NCI-H2227 (cell line): ENCODE data around the gene MYO1B.

Experiments
- DNase-seq: peaks from one replicate; lab custom pipeline; 2025; ENCODE audit not compliant: unreplicated experiment; lab: John Stamatoyannopoulos, UW

The MYO1B gene

DNA sequence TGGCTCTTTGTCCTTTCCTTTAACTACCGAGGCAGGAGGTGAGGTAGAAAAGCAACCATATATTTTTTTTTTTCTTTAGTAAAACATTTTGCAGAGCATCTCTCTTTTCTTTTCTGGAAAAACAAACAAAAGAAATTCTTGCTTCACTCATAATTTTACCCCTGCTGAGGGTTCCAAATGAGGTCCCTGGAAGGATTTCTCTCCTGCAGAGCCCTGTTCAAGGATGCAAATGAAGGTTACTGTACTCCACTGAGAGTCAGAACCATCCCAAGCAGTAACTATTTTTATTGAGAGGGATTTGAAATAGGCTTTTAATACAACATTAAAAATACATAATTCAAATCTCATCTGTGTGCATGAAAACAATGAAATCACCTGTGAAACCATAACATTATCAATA is 19.5 kb upstream of the MYO1B start:
- DNase-seq, result no peak

DNA sequence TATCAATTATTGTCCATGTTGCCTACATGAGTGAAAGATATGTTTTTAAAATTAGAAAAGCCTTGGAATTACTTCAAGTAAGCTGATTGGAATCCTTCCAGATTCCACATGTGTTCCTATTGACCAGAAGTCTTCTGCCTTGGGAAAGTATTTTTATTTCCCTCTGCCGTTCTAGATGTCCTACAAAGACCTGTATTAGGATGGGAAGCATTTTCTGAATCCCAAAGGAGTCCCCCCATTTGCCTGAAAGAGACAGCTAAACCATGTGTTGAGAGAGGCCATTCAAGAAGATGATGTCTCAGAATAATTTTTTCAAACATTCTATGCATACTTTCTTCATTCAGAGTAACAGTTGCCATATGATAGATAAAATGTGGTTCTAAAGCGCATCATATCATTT is 19.0 kb upstream of the MYO1B start:
- DNase-seq, result no peak

DNA sequence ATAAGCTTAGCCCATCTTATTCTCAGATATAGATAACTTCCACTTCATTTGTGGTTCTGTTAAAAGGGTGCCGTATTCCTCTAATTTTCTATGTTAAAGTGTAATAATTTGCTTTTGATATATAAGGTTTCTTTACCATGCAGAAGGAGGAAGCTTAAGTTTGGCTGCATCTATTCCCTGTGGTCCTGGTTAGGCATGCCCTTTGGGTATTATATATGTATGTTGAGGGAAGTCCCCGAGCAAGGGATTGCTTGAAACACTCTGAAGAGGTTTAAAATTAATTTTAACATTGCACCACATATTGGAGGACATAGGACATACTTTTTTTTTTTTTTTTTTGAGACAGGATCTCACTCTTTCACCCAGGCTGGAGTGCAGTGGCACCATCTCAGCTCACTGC is 16.9 kb upstream of the MYO1B start:
- DNase-seq, result no peak

DNA sequence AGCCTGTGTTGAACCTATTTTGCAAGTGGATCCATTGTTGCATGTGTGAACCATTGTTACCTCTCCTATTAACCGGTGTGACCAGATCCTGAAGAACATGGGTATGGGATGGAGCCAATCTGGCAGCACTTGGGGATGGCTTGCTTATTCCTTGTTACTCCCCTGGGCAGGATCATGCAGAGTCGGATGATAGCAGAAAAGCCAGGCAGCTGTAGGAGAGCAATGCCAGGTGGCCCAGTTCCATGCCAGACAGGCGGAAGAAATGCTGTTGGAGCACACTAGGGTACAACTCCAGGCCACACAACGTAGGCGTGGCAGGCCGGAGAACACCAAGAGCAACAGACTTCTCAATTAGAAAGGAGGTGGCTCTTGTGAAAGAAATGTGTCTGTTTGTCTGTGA is 16.3 kb upstream of the MYO1B start:
- DNase-seq, result no peak

DNA sequence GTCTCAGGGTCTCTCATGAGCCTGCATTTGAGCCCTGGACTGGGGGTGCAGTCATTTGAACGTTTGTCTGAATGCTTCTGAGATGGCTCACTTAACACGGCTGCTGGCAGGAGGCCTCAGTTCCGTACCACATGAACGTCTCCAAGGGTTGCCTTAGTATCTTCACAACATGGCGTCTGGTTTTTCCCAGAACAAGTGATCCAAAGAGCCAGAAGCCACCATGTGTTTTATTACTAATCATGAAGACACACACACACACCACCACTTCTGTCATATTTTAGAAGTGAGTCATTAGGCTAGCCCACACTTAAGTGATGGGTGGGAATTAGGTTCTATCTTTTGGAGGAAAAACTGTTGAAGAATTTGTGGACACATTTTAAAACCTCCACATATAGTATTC is 15.0 kb upstream of the MYO1B start:
- DNase-seq, result no peak

DNA sequence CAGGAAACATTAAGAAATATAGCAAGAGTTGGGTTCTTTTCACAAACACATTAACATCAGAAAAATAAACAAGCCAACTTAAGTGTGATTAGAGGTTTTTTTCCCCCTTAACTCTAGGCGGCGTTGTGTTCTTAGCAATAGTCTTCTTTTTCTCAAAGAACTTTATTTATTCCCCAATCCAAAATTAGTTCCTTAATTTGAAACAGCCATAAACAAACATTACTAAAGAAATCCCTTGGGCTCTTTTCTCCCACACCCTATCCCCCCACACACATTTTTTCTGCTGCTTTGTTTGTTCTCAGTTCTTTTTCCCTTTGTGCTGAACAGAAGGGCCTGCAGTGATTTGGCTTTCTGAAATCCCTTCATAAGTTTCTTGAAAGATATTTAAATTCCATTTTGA is 13.2 kb upstream of the MYO1B start:
- no peak for DNase-seq

DNA sequence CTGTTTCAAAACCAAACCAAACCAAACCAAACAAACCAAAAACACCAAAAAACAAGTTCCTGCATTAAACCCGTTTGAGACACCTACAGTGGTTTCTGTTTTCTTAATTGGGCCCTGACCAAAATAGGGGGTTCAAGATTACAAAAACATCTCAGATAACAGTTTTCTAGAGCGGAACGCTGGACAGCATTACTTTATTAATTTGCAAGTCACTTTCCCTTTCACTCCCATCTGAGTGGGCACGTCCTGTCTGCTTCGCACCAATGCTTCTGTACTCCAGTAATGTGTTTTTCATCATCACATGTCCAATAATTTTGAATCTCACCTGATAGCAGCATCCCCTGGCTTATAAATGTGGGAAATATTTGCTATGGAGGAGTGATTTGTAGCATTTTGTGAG is 11.7 kb upstream of the MYO1B start:
- DNase-seq, result no peak

DNA sequence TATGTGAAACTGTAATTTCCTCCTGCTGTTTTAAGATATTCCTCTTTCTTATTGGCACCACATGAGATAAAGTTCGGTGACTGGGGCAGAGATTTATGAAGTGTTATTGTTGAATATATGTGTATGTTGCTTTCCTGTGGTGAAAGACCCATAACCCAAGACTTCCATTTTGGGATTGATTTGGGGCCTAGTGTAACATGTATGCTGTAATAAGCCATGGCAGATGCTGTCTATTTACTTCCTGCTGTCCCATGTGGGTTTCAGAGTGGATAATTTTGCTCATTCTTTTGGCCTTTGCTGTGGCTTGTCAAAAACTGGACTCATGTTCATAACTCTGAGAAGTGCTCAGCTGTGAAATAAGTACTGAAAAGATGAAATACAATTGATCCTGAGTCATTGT is 10.8 kb upstream of the MYO1B start:
- no peak for DNase-seq

DNA sequence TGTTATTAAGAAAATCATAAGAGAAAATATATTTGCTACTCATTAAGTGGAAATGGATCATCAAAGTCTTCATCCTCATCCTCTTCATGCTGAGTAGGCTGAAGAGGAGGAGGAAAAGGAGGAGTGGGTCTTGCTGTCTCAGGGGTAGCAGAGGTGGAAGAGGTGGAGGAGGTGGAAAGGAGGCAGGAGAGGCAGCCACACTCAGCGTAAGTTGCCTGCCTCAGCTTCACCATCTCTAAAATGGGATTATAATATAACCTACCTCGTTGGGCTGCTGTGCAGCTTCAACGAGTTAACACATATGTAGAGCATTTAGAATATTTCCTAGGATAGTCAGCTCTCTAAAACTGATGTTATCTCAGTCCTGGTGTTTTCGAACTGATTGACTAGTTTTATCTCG is 4.3 kb upstream of the MYO1B start:
- no peak for DNase-seq

DNA sequence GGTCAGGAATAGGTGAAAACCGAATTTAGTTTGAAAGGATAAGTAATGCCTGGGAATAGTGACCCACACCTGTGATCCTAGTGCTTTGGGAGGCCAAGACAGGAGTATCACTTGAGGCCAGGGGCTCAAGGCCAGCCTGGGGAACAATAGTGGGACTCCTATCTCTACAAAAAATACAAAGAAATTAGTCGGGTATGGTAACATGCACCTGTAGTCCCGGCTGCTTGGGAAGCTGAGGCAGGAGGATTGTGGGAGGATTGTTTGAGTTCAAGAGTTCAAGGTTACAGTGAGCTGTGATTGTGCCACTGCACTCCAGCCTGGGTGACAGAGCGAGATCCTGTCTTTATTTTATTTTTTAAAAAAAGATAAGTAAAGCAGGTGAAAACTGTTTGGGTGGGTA is 3.8 kb upstream of the MYO1B start:
- no peak for DNase-seq

DNA sequence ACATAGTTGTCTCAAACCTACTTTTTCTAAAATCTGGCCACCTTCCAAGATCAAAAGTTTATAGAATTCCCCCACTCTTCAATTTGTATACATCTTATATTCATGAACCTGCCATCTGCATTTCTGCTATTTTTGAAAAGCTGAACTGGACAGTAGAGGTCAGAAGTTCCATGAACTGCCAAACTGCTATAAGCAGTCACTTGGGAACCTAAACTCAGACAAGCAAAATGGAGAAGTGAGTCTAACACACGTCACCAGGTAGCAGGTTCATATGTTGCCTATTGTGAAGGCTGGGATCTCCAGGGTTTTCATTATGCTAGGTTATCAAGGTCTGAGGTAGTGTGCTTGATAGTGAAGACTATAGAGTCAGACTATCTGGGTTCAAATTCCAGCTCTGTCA is 2.0 kb upstream of the MYO1B start:
- no peak for DNase-seq

DNA sequence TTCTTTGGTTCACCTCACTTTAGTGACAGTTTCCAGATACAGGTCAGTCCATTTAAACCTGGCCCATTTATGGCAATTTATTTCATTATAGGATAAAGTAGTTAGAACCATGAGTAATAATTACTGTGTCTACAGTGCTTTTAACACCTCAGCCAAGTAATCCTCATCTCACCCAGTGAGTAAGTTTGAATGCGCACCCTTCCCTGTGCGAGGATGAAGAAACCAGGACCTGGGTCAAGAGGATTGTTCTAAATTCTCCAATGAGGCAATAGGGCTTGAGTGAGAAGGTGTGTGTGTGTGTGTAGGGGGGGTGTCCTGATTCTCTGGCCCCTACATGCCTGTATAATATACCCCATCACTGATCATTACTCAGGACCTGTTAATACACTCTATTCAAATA is 854 bp upstream of the MYO1B start:
- no peak for DNase-seq

DNA sequence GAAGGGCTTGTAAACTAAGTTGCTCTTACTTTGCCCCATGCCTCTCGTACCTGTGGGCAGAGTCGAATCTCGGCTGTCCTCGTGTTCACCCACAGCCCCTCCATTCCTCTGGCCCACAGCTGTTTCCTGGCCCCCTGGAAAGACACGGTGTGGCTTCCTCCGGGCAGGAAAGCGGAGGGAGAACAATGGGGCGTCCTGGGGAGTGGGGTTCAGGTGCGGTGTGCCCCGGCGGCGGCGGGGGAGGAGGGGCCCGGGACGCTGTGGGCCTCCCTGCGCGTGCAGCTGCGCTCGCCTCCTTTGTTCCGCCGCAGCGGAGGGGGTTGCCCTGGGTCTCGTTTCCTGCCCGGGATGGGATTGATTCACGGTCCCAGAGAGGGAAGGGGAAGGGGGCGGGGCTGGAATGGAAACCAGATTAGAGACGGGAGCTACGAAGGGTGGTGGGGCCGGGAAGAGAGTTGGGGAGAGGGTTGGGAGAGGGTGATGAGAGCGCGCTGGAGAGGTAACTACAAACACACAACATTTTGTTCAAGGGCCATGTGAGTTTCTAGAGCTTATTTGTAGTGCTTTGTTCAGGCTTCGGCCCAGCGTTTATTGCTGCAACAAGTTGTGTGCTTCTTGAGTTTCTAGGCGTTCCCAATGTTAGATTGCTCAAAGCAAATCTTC is 796 bp downstream of the MYO1B start:
- peak; percentile 74 for DNase-seq

DNA sequence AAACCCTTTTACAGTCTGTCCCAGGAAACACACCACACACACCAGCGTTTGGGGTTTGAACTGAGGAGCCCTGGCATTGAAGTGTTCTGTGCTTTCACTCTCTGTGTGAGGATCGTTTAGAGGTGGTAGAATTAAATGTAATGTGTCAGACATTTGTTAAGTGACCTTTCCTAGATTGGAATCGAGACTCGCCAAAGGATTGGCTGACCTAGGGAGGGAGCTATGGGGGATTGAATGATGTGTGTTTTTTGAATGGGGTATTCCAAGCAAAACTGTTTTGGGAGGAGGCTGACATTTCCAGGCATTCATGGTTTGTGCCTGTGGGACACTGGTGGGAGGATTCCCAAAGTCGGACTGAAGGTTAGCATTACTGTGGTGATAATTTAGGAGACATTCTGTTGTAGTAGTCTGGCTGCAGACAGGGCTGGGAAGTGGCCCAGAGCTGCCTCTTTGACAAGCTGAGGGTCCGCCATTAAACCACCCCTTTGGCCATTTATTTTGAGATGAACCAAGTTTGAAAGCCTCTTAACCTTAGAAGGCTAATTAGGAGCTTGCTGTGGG is 1.7 kb downstream of the MYO1B start:
- no peak for DNase-seq

DNA sequence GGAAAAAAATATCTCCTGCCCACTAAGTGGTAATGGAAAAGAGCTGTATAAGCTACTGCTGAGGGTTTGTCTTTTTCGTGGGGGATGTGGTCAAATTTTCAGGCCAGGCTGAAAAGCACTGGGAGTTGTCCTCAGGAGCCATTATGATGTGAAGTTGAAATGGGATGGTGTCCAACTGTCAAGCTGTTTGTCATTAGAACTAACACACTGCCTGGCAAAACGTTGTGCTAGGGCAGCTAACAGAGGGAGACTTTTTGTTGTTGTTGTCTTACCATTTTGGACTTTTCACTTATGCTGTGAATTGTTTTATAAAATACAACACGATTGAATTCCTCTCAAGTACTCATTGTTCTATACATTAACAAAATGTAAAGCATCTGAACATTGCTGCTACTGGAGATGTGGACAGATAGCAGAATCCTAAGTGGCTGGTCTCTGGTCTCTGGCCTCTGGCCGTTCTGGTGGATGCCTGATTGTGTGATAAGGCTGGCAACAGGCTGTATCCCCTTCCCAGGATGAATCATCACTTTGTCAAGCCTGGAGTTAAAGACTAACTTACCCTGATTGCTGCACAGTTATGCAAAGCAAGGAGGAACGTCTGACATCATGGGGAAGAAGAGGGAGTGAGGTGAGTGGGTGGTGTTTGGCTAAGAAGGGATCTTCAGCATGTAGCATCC is 2.3 kb downstream of the MYO1B start:
- DNase-seq, result no peak

DNA sequence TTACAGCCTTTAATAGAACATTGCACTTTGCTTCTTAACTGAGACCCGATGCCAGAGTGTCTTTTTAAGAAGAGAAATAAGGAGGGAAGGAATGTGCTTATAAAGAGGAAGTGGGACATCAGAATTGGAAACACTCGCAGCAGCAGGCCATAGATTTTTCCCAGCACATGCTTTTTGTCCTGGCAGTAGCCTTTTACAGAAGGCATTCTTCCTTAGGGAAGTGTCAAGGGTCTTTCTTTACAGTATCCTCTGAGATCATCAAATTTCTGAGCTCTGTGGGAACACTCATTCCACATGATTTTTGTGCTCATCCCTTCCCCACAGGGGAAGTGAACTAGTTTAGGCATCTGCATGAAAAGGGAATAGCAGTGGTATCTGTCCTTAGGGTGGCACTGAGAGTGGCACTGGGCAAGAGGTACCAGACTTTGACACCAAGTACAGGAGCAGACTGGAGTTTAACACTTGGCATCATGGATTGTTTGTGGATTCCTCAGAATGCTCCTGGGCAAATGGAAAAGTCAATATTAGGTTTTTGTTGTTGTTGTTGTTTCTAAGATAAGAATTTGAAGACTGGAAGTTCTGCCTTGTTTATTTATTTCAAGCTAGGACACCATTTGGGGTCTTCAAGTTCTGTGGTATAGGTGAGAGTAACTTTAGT is 4.1 kb downstream of the MYO1B start:
- DNase-seq, result no peak

DNA sequence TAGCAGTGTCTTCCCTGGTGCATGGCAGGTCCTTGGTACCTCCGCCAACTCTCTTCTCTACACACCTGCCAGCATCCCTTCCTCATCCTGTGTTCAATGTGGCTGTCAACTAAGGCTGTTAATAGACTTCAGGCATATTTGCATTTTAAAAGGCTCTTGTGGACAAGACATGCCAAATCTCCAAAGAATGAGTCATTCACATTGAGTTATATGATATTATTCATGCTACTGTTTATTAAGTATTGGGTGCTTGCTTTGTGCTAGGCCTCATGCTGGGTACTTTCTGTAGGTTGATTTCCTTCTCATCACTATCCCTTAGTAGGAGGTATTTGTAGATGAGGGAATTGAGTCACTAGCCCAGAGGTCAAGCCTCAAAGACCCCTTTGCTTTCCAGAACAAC is 5.2 kb downstream of the MYO1B start:
- no peak for DNase-seq

DNA sequence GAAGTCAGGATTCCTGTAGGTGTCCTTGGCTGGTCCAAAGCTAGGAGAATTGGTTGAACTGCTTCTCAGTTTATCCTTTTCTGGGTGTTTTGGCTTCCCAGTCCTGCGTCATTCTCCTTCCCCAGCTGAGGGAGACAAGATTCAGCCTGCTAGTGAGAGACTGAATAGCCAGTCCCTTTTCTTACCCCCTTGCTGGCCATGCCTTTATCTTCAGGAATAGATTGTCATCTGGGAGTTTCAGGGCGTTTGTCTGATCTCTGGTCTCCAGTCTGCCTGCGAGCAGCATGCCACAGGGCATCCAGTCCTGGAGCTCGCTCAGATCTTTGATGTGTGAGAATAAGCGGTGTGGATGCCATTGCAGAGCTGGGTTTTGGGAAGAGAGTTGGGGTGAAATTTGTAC is 5.8 kb downstream of the MYO1B start:
- DNase-seq, result no peak

DNA sequence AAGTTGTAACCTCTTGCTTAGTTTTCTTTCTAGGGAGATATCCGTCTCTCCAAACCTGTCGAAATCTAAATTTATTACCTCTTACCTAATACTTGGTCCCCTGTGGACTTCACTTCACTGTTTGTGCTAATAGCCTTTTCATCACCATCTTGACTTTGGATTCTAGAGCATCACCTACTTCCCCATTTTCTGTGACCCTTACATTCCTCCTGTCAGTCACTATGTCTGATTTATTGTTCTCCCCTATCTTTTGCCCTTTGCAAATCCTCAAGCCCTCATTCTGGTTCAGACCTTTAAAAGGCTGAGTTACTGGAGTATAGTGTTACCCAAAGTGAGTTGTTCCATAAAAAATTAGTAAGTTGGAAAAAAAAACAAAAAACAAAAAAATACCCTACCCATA is 7.5 kb downstream of the MYO1B start:
- DNase-seq, result no peak

DNA sequence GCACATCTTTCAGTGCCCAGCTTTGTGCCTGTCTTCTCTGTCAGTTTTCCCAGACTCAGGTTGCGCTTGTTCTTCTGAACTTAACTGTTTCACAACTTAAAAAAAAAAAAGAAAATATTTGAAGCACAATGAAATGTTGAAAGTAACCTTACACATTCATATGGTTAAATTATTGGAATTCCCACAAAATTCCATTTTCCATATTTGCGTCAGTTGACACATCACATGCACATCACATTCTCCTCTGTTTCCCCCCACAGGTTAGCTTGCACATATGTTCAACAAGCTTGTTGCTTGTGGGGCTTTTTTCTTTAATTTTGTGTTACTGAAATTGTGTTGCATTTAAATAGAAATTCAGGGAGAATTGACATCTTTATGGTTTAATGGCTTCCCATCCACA is 8.3 kb downstream of the MYO1B start:
- DNase-seq, result no peak

DNA sequence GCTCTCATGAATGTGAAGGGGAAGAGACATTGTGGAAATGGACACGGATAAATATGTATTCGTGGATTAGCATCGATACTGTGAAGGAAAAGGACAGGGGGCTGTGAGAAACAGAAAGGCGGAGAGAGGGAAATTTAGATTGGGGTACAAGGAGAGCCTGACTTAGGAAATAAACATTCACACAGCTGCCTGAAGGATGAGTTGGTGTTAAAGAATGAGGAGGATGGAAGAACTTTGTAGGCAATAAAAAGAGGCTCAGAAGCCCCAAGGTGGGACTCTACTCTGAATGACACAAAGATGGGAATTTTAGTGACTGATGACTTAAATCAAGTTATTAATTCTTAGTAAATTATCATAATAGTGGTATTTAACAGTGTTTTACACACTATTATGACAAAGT is 10.1 kb downstream of the MYO1B start:
- DNase-seq, result no peak

DNA sequence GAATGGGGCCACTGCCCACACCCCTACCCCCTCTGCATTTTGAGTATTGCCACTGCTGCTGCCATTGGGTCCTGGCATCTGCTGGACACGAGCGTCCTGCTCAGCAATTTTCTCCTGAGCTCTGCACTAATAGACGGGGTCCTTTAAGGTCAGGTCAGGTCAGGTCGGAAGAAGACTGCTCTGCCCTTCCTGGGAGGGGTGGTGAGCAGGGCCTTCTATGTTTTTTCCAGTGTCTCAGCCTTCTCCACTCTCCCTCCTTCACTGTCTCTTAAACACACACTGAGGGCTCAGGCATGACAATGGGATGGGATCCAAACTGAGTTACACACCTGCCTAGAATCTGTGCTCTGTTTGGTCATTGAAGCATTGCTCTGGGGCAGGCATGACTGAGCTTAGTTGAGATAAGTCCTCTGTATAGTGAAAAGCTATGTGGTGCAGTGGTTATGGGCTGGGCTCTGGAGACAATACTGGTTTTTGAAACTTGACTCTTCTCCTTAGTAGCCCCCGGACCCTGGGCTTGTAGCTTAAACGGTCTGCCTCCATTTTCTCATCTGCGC is 10.6 kb downstream of the MYO1B start:
- no peak for DNase-seq
